ENCODE data around the gene PDCL3. TPM values are rescaled to one million over a fixed set of nuclear protein-coding genes. Genes with fewer than 3 reads are reported as not detected.

The PDCL3 gene
- polyA plus RNA-seq, 1 donor, result 22.1 TPM

DNA sequence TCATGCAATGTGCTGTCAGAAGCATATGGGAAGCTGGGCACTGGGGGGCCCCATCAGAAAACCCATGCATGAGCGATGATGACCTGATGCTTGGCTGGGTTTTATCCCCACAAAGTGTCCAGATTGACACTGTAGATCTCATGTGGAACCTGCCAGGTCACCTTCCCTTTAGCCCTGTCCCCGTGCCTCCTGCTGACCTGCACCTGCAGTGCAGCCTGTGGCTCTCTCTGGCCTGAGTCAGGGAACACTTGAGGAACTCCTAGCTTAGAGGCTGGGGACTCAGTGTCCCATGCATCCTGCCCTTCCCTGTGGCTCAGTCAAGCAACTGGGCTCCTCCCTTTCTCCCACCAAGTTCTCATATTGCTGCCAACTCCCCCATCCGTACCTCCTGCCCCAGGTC, 57.7 kb downstream of the PDCL3 start:
- no peaks in the 10 kb centered on the region for H3K9me3 ChIP-seq (ENCODE audit: control insufficient read depth, low read depth, low read length)
- DNase-seq, result no peak
- no peaks in the 10 kb centered on the region for H3K4me1 ChIP-seq (ENCODE audit: control insufficient read depth, insufficient read depth, low read length)
- no peak overlapping the region for H3K4me3 ChIP-seq (ENCODE audit: low read length)
- H3K27ac ChIP-seq (ENCODE audit: low read length), result no peak overlapping the region
- no peaks in the 10 kb centered on the region for H3K36me3 ChIP-seq (ENCODE audit: control insufficient read depth, insufficient read depth, low read length)
- WGBS (ENCODE audit: insufficient coverage, low lambda C conversion rate), result no CpG with 5 or more reads among the region's 3 CpGs
- H3K27me3 ChIP-seq (ENCODE audit: control insufficient read depth, insufficient read depth, low read length), result no peaks in the 10 kb centered on the region

DNA sequence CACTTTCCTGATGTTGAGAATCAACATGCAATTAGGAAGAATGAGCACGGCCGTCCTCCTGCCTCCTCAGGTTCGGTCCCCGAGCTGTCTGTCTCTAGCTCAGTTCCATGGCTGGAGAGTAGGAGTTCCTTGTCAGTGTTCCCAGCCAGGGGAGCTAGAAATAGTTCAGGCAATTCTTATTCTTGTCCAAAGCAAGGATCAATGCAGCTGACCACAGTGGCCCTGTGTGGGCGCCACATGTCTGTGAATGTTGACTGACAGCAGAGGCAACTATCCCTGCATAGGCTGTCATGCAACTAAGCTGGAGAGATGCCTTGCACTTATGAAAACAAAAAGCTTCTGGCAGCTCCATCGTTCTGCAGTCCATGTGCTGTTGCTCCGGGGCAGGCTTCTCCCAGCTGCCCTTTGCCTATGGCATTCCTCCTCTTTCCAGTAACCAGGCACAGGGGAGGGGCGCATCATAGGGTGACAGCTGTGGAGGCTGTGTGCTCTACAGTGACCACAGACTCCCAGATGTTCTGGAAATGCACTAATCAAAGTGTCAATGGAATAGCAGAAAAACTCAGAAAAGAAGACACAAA, 58.7 kb downstream of the PDCL3 start:
- no peaks in the 10 kb centered on the region for H3K36me3 ChIP-seq (ENCODE audit: control insufficient read depth, insufficient read depth, low read length)
- DNase-seq, result no peak
- H3K9me3 ChIP-seq (ENCODE audit: control insufficient read depth, low read depth, low read length), result no peaks in the 10 kb centered on the region
- WGBS (ENCODE audit: insufficient coverage, low lambda C conversion rate), result no CpG with 5 or more reads among the region's 8 CpGs
- no peaks in the 10 kb centered on the region for H3K27me3 ChIP-seq (ENCODE audit: control insufficient read depth, insufficient read depth, low read length)
- no peak overlapping the region for H3K27ac ChIP-seq (ENCODE audit: low read length)
- H3K4me1 ChIP-seq (ENCODE audit: control insufficient read depth, insufficient read depth, low read length), result no peaks in the 10 kb centered on the region
- no peak overlapping the region for H3K4me3 ChIP-seq (ENCODE audit: low read length)

DNA sequence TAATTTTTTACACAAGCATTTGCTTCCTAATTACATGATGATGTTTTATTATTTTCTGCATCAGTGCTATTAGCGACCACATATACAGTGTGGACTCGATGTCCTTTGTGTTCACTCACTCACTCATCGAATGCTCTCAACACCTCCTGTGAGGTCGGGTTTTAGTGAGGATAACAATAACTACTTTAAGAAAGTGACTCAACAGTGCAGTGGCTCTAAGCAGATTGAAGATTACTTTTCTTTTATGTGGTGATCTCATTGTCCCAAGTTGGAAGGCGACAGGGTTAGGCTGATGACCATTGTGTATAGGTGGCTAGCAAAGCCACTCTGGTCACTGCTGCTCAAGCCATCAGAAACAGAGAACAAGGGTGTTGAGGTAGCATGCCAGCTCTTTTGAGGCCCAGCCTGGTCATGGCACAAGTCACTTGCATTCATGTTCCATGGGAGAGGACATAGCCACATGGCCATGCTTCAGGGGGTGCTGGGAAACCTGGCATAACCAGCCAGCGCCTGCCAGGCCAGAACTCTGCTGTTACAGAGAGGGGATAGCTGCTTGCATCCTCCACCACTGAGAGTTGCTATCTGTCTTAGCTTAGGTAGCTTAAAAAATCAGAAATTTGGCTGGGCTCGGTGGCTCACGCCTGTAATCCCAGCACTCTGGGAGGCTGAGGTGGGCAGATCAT, 60.4 kb downstream of the PDCL3 start:
- H3K9me3 ChIP-seq (ENCODE audit: control insufficient read depth, low read depth, low read length), result no peaks in the 10 kb centered on the region
- 80% methylated on average over 1 of the region's 8 CpGs for WGBS (ENCODE audit: insufficient coverage, low lambda C conversion rate)
- no peak for DNase-seq

DNA sequence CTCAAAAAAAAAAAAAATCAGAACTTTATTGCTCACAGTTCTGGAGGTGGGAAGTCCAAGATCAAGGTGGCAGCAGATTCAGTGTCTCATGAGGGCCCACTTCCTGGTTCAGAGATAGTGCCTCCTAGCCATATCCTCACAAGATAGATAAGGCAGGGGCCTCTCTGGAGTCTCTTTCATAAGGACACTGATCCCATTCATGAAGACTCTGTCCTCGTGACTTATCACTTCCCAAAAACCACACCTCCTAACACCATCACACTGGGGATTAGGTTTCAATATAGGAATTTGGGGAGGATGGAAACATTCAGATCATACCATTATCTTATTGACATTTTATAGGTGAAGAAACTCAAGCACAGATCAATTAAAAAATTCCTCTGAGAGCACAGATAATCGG, 61.1 kb downstream of the PDCL3 start:
- no peak for DNase-seq
- H3K36me3 ChIP-seq (ENCODE audit: control insufficient read depth, insufficient read depth, low read length), result no peaks in the 10 kb centered on the region
- no peak overlapping the region for H3K4me3 ChIP-seq (ENCODE audit: low read length)
- no peak overlapping the region for H3K27ac ChIP-seq (ENCODE audit: low read length)
- no peaks in the 10 kb centered on the region for H3K4me1 ChIP-seq (ENCODE audit: control insufficient read depth, insufficient read depth, low read length)
- WGBS (ENCODE audit: insufficient coverage, low lambda C conversion rate), result 100% methylated on average over 1 of the region's 2 CpGs
- H3K27me3 ChIP-seq (ENCODE audit: control insufficient read depth, insufficient read depth, low read length), result no peaks in the 10 kb centered on the region
- H3K9me3 ChIP-seq (ENCODE audit: control insufficient read depth, low read depth, low read length), result no peaks in the 10 kb centered on the region

More for the DNA sequence above, 60.4 kb downstream of the PDCL3 start:
- Histone ChIP-seq H3K4me3 (ENCODE audit: low read length) (no peak overlapping the region), H3K27ac (ENCODE audit: low read length) (no peak overlapping the region), H3K36me3 (ENCODE audit: control insufficient read depth, insufficient read depth, low read length) (no peaks in the 10 kb centered on the region), H3K27me3 (ENCODE audit: control insufficient read depth, insufficient read depth, low read length) (no peaks in the 10 kb centered on the region), H3K4me1 (ENCODE audit: control insufficient read depth, insufficient read depth, low read length) (no peaks in the 10 kb centered on the region)

DNA sequence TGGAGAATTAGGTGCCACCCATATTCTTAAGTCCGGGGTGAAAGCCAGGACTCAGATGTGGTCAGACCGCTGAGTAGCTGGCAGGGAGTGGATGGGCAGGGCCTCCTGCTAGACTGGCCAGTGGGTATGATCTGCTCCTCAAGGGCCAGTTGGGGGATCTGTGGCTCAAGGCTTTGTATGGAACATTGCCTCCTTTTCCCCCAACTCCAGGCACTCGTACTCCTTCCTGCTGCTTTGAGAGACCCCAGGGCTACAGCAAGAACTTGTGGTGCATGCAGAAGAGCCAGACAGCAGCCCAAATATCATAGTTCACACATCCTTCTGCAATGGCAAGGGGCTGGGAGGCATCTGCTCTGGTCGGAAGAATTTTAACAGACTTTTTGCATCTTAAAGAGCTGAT, 61.7 kb downstream of the PDCL3 start:
- WGBS (ENCODE audit: insufficient coverage, low lambda C conversion rate), result no CpG with 5 or more reads among the region's 4 CpGs
- no peaks in the 10 kb centered on the region for H3K27me3 ChIP-seq (ENCODE audit: control insufficient read depth, insufficient read depth, low read length)
- H3K9me3 ChIP-seq (ENCODE audit: control insufficient read depth, low read depth, low read length), result no peaks in the 10 kb centered on the region
- H3K4me1 ChIP-seq (ENCODE audit: control insufficient read depth, insufficient read depth, low read length), result no peaks in the 10 kb centered on the region
- H3K36me3 ChIP-seq (ENCODE audit: control insufficient read depth, insufficient read depth, low read length), result no peaks in the 10 kb centered on the region
- no peak overlapping the region for H3K27ac ChIP-seq (ENCODE audit: low read length)
- H3K4me3 ChIP-seq (ENCODE audit: low read length), result no peak overlapping the region
- no peak for DNase-seq

DNA sequence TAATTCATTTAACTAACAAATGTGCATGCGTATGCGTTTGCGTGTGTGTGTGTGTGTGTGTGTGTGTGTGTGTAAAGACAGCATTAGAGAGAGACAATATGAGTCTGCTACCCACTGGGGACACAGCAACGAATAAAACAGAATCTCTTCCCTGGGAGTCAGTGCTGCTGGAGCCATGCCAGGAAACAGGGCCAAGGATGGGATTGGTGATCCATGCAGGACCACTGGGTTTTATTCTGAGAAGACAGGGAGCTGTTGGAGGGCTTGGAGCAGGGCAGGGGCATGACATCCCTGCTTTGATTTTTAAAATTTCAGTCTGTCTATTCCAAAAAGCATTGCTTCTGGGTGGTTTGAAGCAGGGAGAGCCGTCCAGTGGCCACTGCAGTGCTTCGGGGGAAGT, 62.9 kb downstream of the PDCL3 start:
- no peaks in the 10 kb centered on the region for H3K9me3 ChIP-seq (ENCODE audit: control insufficient read depth, low read depth, low read length)
- DNase-seq, result no peak
- no peaks in the 10 kb centered on the region for H3K4me1 ChIP-seq (ENCODE audit: control insufficient read depth, insufficient read depth, low read length)
- no peaks in the 10 kb centered on the region for H3K36me3 ChIP-seq (ENCODE audit: control insufficient read depth, insufficient read depth, low read length)
- WGBS (ENCODE audit: insufficient coverage, low lambda C conversion rate), result no CpG with 5 or more reads among the region's 6 CpGs
- H3K27ac ChIP-seq (ENCODE audit: low read length), result no peak overlapping the region
- no peaks in the 10 kb centered on the region for H3K27me3 ChIP-seq (ENCODE audit: control insufficient read depth, insufficient read depth, low read length)
- no peak overlapping the region for H3K4me3 ChIP-seq (ENCODE audit: low read length)

Other genes with a start within 250 kb of the PDCL3 start
- 3.2 TPM for gene LONRF2, start 240.5 kb upstream of the PDCL3 start, polyA plus RNA-seq
- 6.4 TPM for gene CHST10, start 145.3 kb upstream of the PDCL3 start, polyA plus RNA-seq
- not detected for gene NMS, start 92.5 kb upstream of the PDCL3 start, polyA plus RNA-seq